GM12878 (cell line): ENCODE data around the gene SLFN14. TPM values are rescaled to one million over a fixed set of nuclear protein-coding genes. Genes with fewer than 3 reads are reported as not detected.

ENCODE experiments used
- ATAC-seq: fragments of 200-7000 bp; cut with Tn5 transposase; 3 replicates; pipeline ENCODE4 v1.9.1; 2020; ENCODE audit warnings: mild to moderate bottlenecking, moderate library complexity
- BruUV-seq: library from RNA; stranded (reverse); fragments of 400-500 nt; replicated peaks from 2 replicates; lab custom pipeline; 2021; lab: Mats Ljungman, UMichigan
- CTCF ChIA-PET: fragments of 300-600 bp; sonication (Branson Sonifier 250); formaldehyde crosslinking; extraction: SDS; loops from one replicate; lab custom pipeline; 2021; ENCODE audit warnings: inconsistent platforms; lab: Yijun Ruan, JAX
- POLR2A ChIA-PET: fragments of 350-600 bp; formaldehyde crosslinking; extraction: SDS; loops from one replicate; lab custom pipeline; 2021; ENCODE audit warnings: inconsistent platforms; lab: Charles Lee
- RAD21 ChIA-PET: fragments of 300-600 bp; sonication (Branson Sonifier 250); formaldehyde crosslinking; loops from one replicate; lab custom pipeline; 2023; ENCODE audit warnings: antibody characterized with exemption; ENCODE audit not compliant: unreplicated experiment; lab: Charles Lee
- SMC1A ChIA-PET: fragments of 300-600 bp; sonication (Branson Sonifier 250); formaldehyde crosslinking; loops from one replicate; lab custom pipeline; 2023; ENCODE audit not compliant: unreplicated experiment, uncharacterized antibody; lab: Charles Lee
- DNase-seq: peaks from one replicate; pipeline ENCODE4 v3.0.0-alpha.2; 2011; ENCODE audit warnings: low read depth, low spot score
- FAIRE-seq: peaks from 3 replicates; lab custom pipeline; 2011; peaks lifted over from hg19 to GRCh38; lab: Jason Lieb, UNC
- H2AFZ ChIP-seq: 2 replicates; pipeline ENCODE4 v1.6.0; 2011; ENCODE audit warnings: low read depth, low read length, control low read depth; ENCODE audit not compliant: control insufficient read depth
- H3K27ac ChIP-seq: 2 replicates; pipeline ENCODE4 v1.5.1; 2011; ENCODE audit warnings: control low read depth; ENCODE audit not compliant: control insufficient read depth, insufficient read depth
- H3K27me3 ChIP-seq, 2 experiments: replicated peaks in 1 of 2; 2 replicates each; pipeline versions ENCODE4 v1.6.0 to v1.6.1; 2011; ENCODE audit warnings: low read length in 1 of 2; ENCODE audit not compliant: control insufficient read depth in 2 of 2, insufficient read depth in 2 of 2
- H3K36me3 ChIP-seq, 2 experiments: 2 replicates each; pipeline ENCODE4 v1.5.1; 2011; ENCODE audit warnings: low read length in 1 of 2; ENCODE audit not compliant: control insufficient read depth in 2 of 2, insufficient read depth in 2 of 2
- H3K4me1 ChIP-seq: 2 replicates; pipeline ENCODE4 v1.6.1; 2011; ENCODE audit warnings: mild to moderate bottlenecking, low read length, moderate library complexity, mixed read lengths; ENCODE audit not compliant: control insufficient read depth, insufficient read depth
- H3K4me2 ChIP-seq: 2 replicates; pipeline ENCODE4 v1.6.0; 2011; ENCODE audit warnings: control low read depth; ENCODE audit not compliant: control insufficient read depth, insufficient read depth
- H3K4me3 ChIP-seq: fragments of 200-600 bp; sonication (generic); 2 replicates; pipeline ENCODE4 v1.5.1; 2016
- H3K79me2 ChIP-seq: 2 replicates; pipeline ENCODE4 v1.6.0; 2011; ENCODE audit warnings: low read length; ENCODE audit not compliant: control insufficient read depth, insufficient read depth
- H3K9ac ChIP-seq: 2 replicates; pipeline ENCODE4 v1.8.0; 2011; ENCODE audit warnings: low read length, control low read depth, mixed read lengths; ENCODE audit not compliant: control insufficient read depth, insufficient read depth
- H3K9me3 ChIP-seq: replicated peaks from 3 replicates; pipeline ENCODE4 v1.5.1; 2011; ENCODE audit warnings: mild to moderate bottlenecking, low read length; ENCODE audit not compliant: control insufficient read depth, insufficient read depth
- H4K20me1 ChIP-seq: 2 replicates; pipeline ENCODE4 v1.6.0; 2011; ENCODE audit not compliant: control insufficient read depth, insufficient read depth
- CREB1 ChIP-seq: IDR thresholded peaks from 2 replicates; pipeline ENCODE4 v1.6.1; 2012; ENCODE audit warnings: low read depth, mild to moderate bottlenecking, inconsistent platforms
- CTCF ChIP-seq, 3 experiments: IDR thresholded peaks in 2 of 3; conservative IDR thresholded peaks in 1 of 3; 2 replicates each; pipeline ENCODE4 v1.5.1; 2011; ENCODE audit warnings: low read depth in 3 of 3, low read length in 3 of 3, mild to moderate bottlenecking in 3 of 3, control low read depth in 2 of 3, moderate library complexity in 2 of 3, inconsistent platforms in 1 of 3, mixed read lengths in 1 of 3; ENCODE audit not compliant: control insufficient read depth in 2 of 3, insufficient read depth in 1 of 3; ENCODE audit errors: extremely low read depth in 1 of 3
- MLLT1 ChIP-seq: fragments of 450-650 bp; IDR thresholded peaks from 2 replicates; pipeline ENCODE4 v1.6.1; 2016; ENCODE audit warnings: mild to moderate bottlenecking
- NBN ChIP-seq: fragments of 450-650 bp; IDR thresholded peaks from 2 replicates; pipeline ENCODE4 v1.6.1; 2016
- NR2C1 ChIP-seq: fragments of 450-650 bp; IDR thresholded peaks from 2 replicates; pipeline ENCODE4 v1.6.1; 2017; ENCODE audit warnings: antibody characterized with exemption, mild to moderate bottlenecking, moderate library complexity
- POLR2AphosphoS5 ChIP-seq: IDR thresholded peaks from 2 replicates; pipeline ENCODE4 v1.6.1; 2011; ENCODE audit warnings: mild to moderate bottlenecking, low read length, inconsistent platforms
- RCOR1 ChIP-seq: conservative IDR thresholded peaks from 2 replicates; pipeline ENCODE4 v1.6.1; 2012; ENCODE audit warnings: low read depth, low read length, improper control_type of control experiment
- REST ChIP-seq: IDR thresholded peaks from 2 replicates; pipeline ENCODE4 v1.6.1; 2012; ENCODE audit warnings: mild to moderate bottlenecking, low read depth, low read length
- RFX5 ChIP-seq: IDR thresholded peaks from 2 replicates; pipeline ENCODE4 v1.6.1; 2011; ENCODE audit warnings: low read depth, low read length, improper control_type of control experiment
- ZBTB11 ChIP-seq: fragments of 450-650 bp; formaldehyde crosslinking; IDR thresholded peaks from 2 replicates; pipeline ENCODE4 v1.5.0; 2022; ENCODE audit warnings: mild to moderate bottlenecking, missing genetic modification characterization
- ZNF24 ChIP-seq: fragments of 450-650 bp; IDR thresholded peaks from 2 replicates; pipeline ENCODE4 v1.6.1; 2017; ENCODE audit warnings: antibody characterized with exemption, mild to moderate bottlenecking
- ZZZ3 ChIP-seq: IDR thresholded peaks from 2 replicates; pipeline ENCODE4 v1.6.1; 2011; ENCODE audit warnings: low read depth; ENCODE audit not compliant: control insufficient read depth, insufficient read length
- WGBS: methylation state at CpG from one replicate; pipeline ENCODE4 v1.1.6; 2016; ENCODE audit warnings: low lambda C conversion rate; ENCODE audit not compliant: insufficient replicate concordance, insufficient coverage; ENCODE audit errors: missing lambda C conversion rate; 5-methylcytosine and 5-hydroxymethylcytosine counted together
- in situ Hi-C: fragments of 300-500 bp; cut with MboI; formaldehyde crosslinking; loops from 9 replicates; pipeline ENCODE4 v1.14.3; 2018; ENCODE audit warnings: mixed read lengths
- intact Hi-C: fragments of 100-400 bp; cut with micrococcal nuclease; formaldehyde crosslinking; loops from one replicate; pipeline ENCODE4 v1.14.2; 2022; ENCODE audit not compliant: unreplicated experiment
- polyA plus RNA-seq, 11 experiments: library from polyadenylated mRNA; depleted of rRNA in 4 of 11; unstranded in 6 of 11; stranded (reverse) in 5 of 11; fragments of >200 nt; fragmentation: Nextera tagmentation in 4 of 11; fragmentation: Illumina TruSeq in 1 of 11; extraction: Ambion mirVana in 4 of 11; extraction: Trizol in 1 of 11; gene quantifications; 1 replicate in 1 of 11; 2 replicates in 10 of 11; pipeline versions ENCODE4 v1.2.1 to v1.2.3, GENCODE V29; 2011 to 2016; ENCODE audit warnings: inconsistent platforms in 2 of 11, missing spikeins in 2 of 11, low read depth in 1 of 11
- total RNA-seq, 4 experiments: library from RNA; depleted of rRNA in 3 of 4; stranded (reverse); fragments of >200 nt in 3 of 4; fragmentation: Illumina TruSeq in 1 of 4; extraction: Trizol in 1 of 4; gene quantifications; 2 replicates each; pipeline versions ENCODE4 v1.2.1 to v1.2.3, GENCODE V29; 2013 to 2021

The SLFN14 gene
- total and polyA plus RNA-seq, 10 of the 15 experiments (the other 5 are each of a cell fraction or from before 2014, with no cell fraction given): 0.06 to 0.11 (median 0.06) TPM; not detected in 7

GRCh38 chr17:35536664-35537171 lies 23.9 kb downstream of the SLFN14 start:
- peaks cover 76% of the 10 kb centered on the region for H3K79me2 ChIP-seq
- WGBS: under 1% methylated on average over 13 of the region's 13 CpGs
- H3K4me2 ChIP-seq: peak overlapping the region; percentile 85
- no peak for FAIRE-seq
- in situ Hi-C loops: loop anchor here (5.0 kb wide), 3 partner anchors 164 to 369 kb away; partner anchors contain the start of gene SLFN11
- ATAC-seq: peak; percentile 10
- H3K4me3 ChIP-seq: peak overlapping the region; percentile 81
- H3K9me3 ChIP-seq: no peaks in the 10 kb centered on the region
- peak overlapping the region; percentile 92 for H3K27ac ChIP-seq
- H3K27me3 ChIP-seq: no peaks in the 10 kb centered on the region
- POLR2A ChIA-PET: interaction anchor here (0.6 to 2.7 kb wide), 12 partner anchors 9 to 246 kb away, joined by 3 to 12 read pairs (median 4); partner anchors contain the start of genes AP2B1, PEX12 and SLFN11
- RAD21 ChIA-PET: interaction anchor here (0.6 to 8.2 kb wide), 14 partner anchors 15 to 472 kb away, joined by 3 to 171 read pairs (median 4); partner anchors contain the start of genes PEX12 and SLFN13
- intact Hi-C loops: loop anchor here (2.0 to 10.0 kb wide), 3 partner anchors 88 to 392 kb away; partner anchors contain the start of genes NLE1, SLFN12, SLFN13 and UNC45B
- no peak for DNase-seq
- SMC1A ChIA-PET: interaction anchor here (0.6 to 12.6 kb wide), 12 partner anchors 8 to 293 kb away, joined by 3 to 251 read pairs (median 6); partner anchors contain the start of genes PEX12, SLFN13 and SLFN5
- H3K4me1 ChIP-seq: peaks cover 21% of the 10 kb centered on the region
- H4K20me1 ChIP-seq: no peaks in the 10 kb centered on the region
- H2AFZ ChIP-seq: no peak overlapping the region
- no peaks in the 10 kb centered on the region for H3K36me3 ChIP-seq
- CTCF ChIA-PET: interaction anchor here (0.7 to 16.4 kb wide), 12 partner anchors 11 to 272 kb away, joined by 3 to 321 read pairs (median 6); partner anchors contain the start of genes PEX12, SLFN11 and SLFN13
- BruUV-seq: no TSS peak
- peak overlapping the region; percentile 80 for H3K9ac ChIP-seq
- TF ChIP-seq RCOR1: no peak
- TF ChIP-seq CREB1: no peak
- TF ChIP-seq REST: no peak
- TF ChIP-seq ZBTB11 (CRISPR knock-in tag): no peak
- no peak for TF ChIP-seq ZZZ3
- no peak for TF ChIP-seq CTCF (IDR thresholded peaks at IDR 0.05 in 2 of 3, conservative IDR thresholded peaks at IDR 0.05 in 1 of 3; ENCODE audit: control insufficient read depth in 2 of 3, extremely low read depth in 1 of 3, insufficient read depth in 1 of 3, low read depth in 3 of 3, low read length in 3 of 3)
- TF ChIP-seq RFX5: no peak
- no peak for TF ChIP-seq NR2C1
- TF ChIP-seq POLR2AphosphoS5: 0 out of 2 replicates have a peak, but pooled peaks have one; percentile 13
- TF ChIP-seq MLLT1: peak; percentile 49; the same call in 1 of the 2 replicates
- no peak for TF ChIP-seq ZNF24
- TF ChIP-seq NBN: peak; percentile 29; the same call in 1 of the 2 replicates
